ENCODE data around the gene SH3GL1.
A peak's percentile ranks its signal among the peaks of the same experiment; 100 is the strongest.

SH3GL1 gene

DNA sequence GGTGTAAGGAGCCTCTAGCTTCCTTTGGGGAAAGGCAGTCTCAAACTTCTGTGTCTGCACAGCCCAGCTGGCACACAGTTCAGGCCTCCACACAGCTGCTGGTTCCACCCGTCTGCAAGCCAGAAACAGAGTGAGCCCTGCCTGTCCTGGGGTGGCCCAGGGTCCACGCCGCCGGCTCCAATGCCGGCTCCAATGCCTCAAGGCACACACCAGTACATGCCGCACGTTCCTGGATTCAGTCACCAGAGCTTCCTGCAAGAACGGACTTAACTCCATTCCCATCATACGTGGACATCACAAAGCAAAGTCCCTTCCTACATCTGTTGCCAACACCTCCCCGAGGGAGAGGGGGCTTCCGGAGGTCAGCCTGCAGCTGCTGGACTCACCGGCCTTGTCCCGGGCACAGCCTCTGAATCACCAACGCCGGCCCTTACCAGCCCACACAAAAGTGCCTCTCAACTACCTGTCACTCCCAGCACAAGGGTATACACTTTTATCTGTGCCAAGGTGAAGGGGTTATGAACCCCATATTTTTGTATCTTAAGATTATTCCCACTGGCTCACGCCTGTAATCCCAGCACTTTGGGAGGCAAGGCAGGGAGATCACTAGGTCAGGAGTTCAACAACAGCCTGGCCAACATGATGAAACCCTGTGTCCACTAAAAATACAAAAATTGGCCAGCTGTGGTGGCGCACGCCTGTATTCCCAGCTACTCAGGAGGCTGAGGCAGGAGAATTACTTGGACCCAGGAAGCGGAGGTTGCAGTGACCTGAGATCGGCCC lies 8.5 kb downstream of the SH3GL1 start:
- DNase-seq (ENCODE audit: low read depth, low spot score): no peak
- no peak overlapping the region for H3K9ac ChIP-seq (ENCODE audit: insufficient read length, low read depth)
- no peaks in the 10 kb centered on the region for H3K9me3 ChIP-seq (ENCODE audit: insufficient read depth, low read length)
- peaks cover 42% of the 10 kb centered on the region for H3K27me3 ChIP-seq (ENCODE audit: insufficient read depth, insufficient read length)
- no peak overlapping the region for H3K4me3 ChIP-seq (ENCODE audit: insufficient read length, low read depth)
- TF ChIP-seq YY1 (IDR thresholded peaks at IDR 0.05; ENCODE audit: insufficient read depth, insufficient read length) (no peak), ZNF274 (IDR thresholded peaks at IDR 0.05; ENCODE audit: low read depth, low read length) (no peak), SUZ12 (IDR thresholded peaks at IDR 0.05; ENCODE audit: extremely low read depth, insufficient read depth, insufficient read length) (no peak)
- peaks cover 52% of the 10 kb centered on the region for H3K36me3 ChIP-seq (ENCODE audit: insufficient read depth, insufficient read length, low read length)
- peaks cover 37% of the 10 kb centered on the region for H3K4me1 ChIP-seq (ENCODE audit: insufficient read depth, insufficient read length)

- Histone ChIP-seq H3K9ac (ENCODE audit: insufficient read length, low read depth) (peak overlapping the region; percentile 66), H3K4me3 (ENCODE audit: insufficient read length, low read depth) (no peak overlapping the region), H3K9me3 (ENCODE audit: insufficient read depth, low read length) (no peaks in the 10 kb centered on the region), H3K27me3 (ENCODE audit: insufficient read depth, insufficient read length) (peaks cover 42% of the 10 kb centered on the region), H3K4me1 (ENCODE audit: insufficient read depth, insufficient read length) (peaks cover 40% of the 10 kb centered on the region), H3K36me3 (ENCODE audit: insufficient read depth, insufficient read length, low read length) (peaks cover 50% of the 10 kb centered on the region)
- DNase-seq (ENCODE audit: low read depth, low spot score): no peak
- no peak for TF ChIP-seq YY1 (IDR thresholded peaks at IDR 0.05; ENCODE audit: insufficient read depth, insufficient read length)
- TF ChIP-seq SUZ12 (IDR thresholded peaks at IDR 0.05; ENCODE audit: extremely low read depth, insufficient read depth, insufficient read length): no peak
- no peak for TF ChIP-seq ZNF274 (IDR thresholded peaks at IDR 0.05; ENCODE audit: low read depth, low read length)
Measured at GRCh38 chr19:4391306-4391693, 9.0 kb downstream of the SH3GL1 start.

DNA sequence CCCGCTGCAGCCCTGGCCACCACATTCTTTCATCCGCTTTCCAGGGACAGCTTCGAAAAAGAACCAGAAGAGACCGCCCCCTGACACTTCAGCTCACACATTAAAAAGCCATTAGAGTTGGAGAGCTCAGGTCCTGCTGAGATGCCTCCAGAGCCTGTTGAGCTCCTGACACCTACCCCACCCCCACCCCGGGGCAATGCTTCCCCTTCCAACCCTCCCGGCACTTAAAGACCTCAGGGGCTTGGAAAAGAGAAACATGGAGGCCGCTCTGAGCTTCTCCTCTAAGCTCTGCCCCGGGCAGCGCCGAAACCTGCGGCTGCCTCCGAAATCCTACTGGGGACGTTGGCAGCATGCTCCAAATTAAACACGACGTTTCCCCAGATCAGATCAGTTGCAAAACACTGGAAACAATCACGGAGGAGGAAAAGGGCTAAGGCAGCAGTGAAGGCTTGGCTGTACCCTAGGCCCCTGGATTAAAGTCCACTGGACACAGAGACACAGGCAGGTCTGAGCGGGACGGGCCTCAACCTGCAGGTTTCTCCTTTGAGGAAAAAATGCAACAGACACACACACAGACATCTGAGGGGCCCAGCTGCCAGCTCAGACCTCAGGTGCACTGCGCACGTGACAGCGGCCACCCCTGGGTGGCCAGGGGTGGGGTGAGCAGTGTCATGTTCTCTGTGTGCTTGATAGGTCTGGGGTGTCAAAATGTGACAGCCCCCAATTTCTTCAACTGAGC lies 9.6 kb downstream of the SH3GL1 start:
- H3K4me3 ChIP-seq (ENCODE audit: insufficient read length, low read depth): peak overlapping the region; percentile 15

DNA sequence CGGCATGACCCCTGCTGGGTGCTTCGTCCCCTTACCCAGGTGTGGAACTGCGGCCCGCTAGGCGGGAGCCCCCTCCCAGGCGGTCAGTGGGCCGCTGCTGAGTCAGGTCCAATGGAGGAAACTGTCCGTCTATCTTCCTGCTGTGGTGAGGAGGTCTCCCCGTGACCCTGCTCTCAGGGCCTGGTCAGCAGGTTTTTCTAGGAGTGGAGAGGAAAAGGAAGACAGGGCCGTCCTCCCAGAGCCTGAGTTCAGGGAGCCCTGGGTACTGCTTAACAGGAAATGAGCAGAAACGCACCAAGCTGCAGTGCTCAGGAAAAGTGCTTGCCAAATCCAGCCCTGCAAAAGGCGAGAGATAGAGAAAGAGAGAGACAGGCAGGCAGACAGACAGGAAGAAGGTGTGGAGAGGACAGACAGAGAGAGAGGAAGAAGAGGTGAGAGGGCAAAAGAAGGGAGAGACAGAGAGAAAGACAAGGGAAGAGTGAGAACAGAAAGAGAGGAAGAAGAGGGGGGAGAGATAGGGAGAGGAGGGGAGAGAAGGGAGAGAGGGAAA lies 10.3 kb downstream of the SH3GL1 start:
- H3K9ac ChIP-seq (ENCODE audit: insufficient read length, low read depth): peak overlapping the region; percentile 62
- H3K4me3 ChIP-seq (ENCODE audit: insufficient read length, low read depth): peak overlapping the region; percentile 23
- H3K36me3 ChIP-seq (ENCODE audit: insufficient read depth, insufficient read length, low read length): peaks cover 49% of the 10 kb centered on the region
- peaks cover 42% of the 10 kb centered on the region for H3K27me3 ChIP-seq (ENCODE audit: insufficient read depth, insufficient read length)
- TF ChIP-seq SUZ12 (IDR thresholded peaks at IDR 0.05; ENCODE audit: extremely low read depth, insufficient read depth, insufficient read length): no peak
- no peak for TF ChIP-seq YY1 (IDR thresholded peaks at IDR 0.05; ENCODE audit: insufficient read depth, insufficient read length)
- no peak for TF ChIP-seq ZNF274 (IDR thresholded peaks at IDR 0.05; ENCODE audit: low read depth, low read length)
- no peak for DNase-seq (ENCODE audit: low read depth, low spot score)
- peaks cover 40% of the 10 kb centered on the region for H3K4me1 ChIP-seq (ENCODE audit: insufficient read depth, insufficient read length)
- no peaks in the 10 kb centered on the region for H3K9me3 ChIP-seq (ENCODE audit: insufficient read depth, low read length)

More for the DNA sequence above, 9.6 kb downstream of the SH3GL1 start:
- peak; percentile 89 for DNase-seq (ENCODE audit: low read depth, low spot score)
- TF ChIP-seq ZNF274 (IDR thresholded peaks at IDR 0.05; ENCODE audit: low read depth, low read length): no peak
- no peak for TF ChIP-seq YY1 (IDR thresholded peaks at IDR 0.05; ENCODE audit: insufficient read depth, insufficient read length)
- TF ChIP-seq SUZ12 (IDR thresholded peaks at IDR 0.05; ENCODE audit: extremely low read depth, insufficient read depth, insufficient read length): no peak
- Histone ChIP-seq H3K9ac (ENCODE audit: insufficient read length, low read depth) (peak overlapping the region; percentile 66), H3K27me3 (ENCODE audit: insufficient read depth, insufficient read length) (peaks cover 42% of the 10 kb centered on the region), H3K9me3 (ENCODE audit: insufficient read depth, low read length) (no peaks in the 10 kb centered on the region), H3K36me3 (ENCODE audit: insufficient read depth, insufficient read length, low read length) (peaks cover 49% of the 10 kb centered on the region), H3K4me1 (ENCODE audit: insufficient read depth, insufficient read length) (peaks cover 40% of the 10 kb centered on the region)

- Histone ChIP-seq H3K4me1 (ENCODE audit: insufficient read depth, insufficient read length) (peaks cover 40% of the 10 kb centered on the region), H3K27me3 (ENCODE audit: insufficient read depth, insufficient read length) (peaks cover 42% of the 10 kb centered on the region), H3K9ac (ENCODE audit: insufficient read length, low read depth) (peak overlapping the region; percentile 57), H3K4me3 (ENCODE audit: insufficient read length, low read depth) (no peak overlapping the region), H3K9me3 (ENCODE audit: insufficient read depth, low read length) (no peaks in the 10 kb centered on the region), H3K36me3 (ENCODE audit: insufficient read depth, insufficient read length, low read length) (peaks cover 54% of the 10 kb centered on the region)
- TF ChIP-seq YY1 (IDR thresholded peaks at IDR 0.05; ENCODE audit: insufficient read depth, insufficient read length) (no peak), ZNF274 (IDR thresholded peaks at IDR 0.05; ENCODE audit: low read depth, low read length) (no peak), SUZ12 (IDR thresholded peaks at IDR 0.05; ENCODE audit: extremely low read depth, insufficient read depth, insufficient read length) (no peak)
- DNase-seq (ENCODE audit: low read depth, low spot score): no peak
Measured at GRCh38 chr19:4389511-4390016, 10.8 kb downstream of the SH3GL1 start.

- Histone ChIP-seq H3K9me3 (ENCODE audit: insufficient read depth, low read length) (no peaks in the 10 kb centered on the region), H3K4me1 (ENCODE audit: insufficient read depth, insufficient read length) (peaks cover 36% of the 10 kb centered on the region), H3K36me3 (ENCODE audit: insufficient read depth, insufficient read length, low read length) (peaks cover 59% of the 10 kb centered on the region), H3K9ac (ENCODE audit: insufficient read length, low read depth) (no peak overlapping the region), H3K4me3 (ENCODE audit: insufficient read length, low read depth) (no peak overlapping the region), H3K27me3 (ENCODE audit: insufficient read depth, insufficient read length) (peaks cover 42% of the 10 kb centered on the region)
- DNase-seq (ENCODE audit: low read depth, low spot score): no peak
- no peak for TF ChIP-seq YY1 (IDR thresholded peaks at IDR 0.05; ENCODE audit: insufficient read depth, insufficient read length)
- no peak for TF ChIP-seq SUZ12 (IDR thresholded peaks at IDR 0.05; ENCODE audit: extremely low read depth, insufficient read depth, insufficient read length)
- TF ChIP-seq ZNF274 (IDR thresholded peaks at IDR 0.05; ENCODE audit: low read depth, low read length): no peak
Measured at GRCh38 chr19:4389064-4389375, 11.3 kb downstream of the SH3GL1 start.
